Glomerular visceral epithelial cell (primary cell): ENCODE data around the gene IMMP2L.
A peak's percentile ranks its signal among the peaks of the same experiment; 100 is the strongest.

Experiments used
- DNase-seq: peaks from one replicate; pipeline ENCODE4 v3.0.0-alpha.2; 2016; ENCODE audit errors: extremely low spot score

The IMMP2L gene

DNA sequence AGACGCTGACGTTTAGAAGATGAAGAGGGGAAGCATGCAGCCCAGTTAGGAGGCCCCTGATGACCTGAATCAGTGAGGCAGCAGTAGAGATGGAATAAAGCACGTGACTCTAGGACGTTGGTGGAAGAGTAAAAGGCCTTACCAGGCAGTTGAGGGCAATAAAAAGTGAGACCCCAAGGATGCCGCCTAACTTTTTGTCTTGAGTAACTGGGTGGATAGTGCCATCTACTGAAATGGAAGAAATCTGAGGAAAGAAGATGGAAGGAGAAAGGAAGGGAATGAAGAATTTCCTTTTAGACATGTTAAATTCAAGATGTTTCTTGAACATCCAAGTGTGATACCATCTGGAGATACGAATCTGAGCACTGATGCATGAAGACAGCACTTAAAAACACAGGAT is 691.4 kb downstream of the IMMP2L start:
- no peak for DNase-seq

DNA sequence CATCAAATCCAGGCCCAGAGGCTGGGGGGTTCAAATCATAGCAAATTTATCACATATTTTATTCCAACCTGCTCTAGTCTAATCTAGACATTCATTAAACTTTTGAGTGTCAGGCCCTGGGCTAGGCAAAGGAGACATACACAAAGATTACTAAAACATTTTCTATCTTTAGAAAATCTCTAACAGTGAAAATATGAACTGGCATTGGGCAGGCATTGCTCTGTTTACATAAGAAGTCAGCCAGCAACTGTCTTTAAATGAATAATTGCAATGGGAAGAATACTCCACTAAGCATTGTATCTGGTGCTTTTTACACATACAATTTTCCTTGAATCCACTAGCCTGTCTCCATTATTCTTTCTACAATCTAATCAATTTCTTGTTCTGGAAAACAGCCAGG is 693.8 kb downstream of the IMMP2L start:
- no peak for DNase-seq

DNA sequence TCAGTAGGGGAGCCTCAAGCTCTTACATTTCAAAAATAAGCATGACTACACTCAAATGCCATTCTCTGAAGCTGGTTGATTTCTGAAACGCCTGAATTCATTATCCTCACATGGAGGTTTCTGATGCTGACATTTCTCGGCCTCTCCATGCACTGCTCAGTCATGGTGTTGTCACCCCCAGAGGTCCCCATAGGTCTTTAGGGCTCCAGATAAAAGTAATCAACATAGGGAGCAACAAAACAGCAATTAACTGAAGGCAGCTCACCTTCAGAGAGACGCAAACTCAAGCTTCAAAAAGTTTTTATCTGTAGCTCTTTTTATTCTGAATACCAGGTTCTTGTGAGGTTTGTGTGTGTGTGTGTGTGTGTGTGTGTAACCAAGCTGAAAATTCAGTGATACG is 694.5 kb downstream of the IMMP2L start:
- no peak for DNase-seq

DNA sequence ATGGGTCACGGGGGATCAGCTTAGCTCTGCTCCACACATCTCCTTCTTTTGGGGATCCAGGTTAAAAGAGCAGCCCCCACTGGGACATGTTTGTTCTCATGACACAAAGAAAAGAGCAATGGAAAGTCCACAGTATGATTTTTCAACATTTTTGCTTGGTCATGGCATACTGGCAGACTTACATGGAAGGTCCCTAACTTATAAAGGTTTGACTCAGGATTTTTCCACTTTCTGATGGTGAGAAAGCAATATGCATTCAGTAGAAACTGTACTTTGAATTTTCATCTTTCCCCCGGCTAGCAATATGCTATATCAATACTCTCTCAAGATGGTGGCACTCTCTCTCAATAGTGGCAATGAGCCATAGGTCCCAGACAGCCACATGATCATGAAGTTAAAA is 699.0 kb downstream of the IMMP2L start:
- no peak for DNase-seq

DNA sequence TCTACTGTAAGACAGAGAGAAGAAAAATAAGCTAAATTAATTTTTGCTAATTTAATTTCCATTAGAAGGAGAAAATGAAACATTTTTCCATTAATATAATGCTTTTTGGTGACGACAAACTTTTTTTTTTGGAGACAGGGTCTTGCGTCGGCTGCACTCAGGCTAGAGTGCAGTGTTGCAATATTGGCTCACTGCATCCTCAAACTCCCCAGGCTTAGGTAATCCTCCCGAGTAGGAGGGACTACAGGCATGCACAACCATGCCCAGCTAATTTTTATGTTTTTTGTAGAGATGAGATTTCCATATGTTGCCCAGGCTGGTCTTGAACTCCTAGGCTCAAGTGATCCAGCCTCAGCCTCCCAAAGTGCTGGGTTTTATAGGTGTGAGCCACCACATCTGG is 701.1 kb downstream of the IMMP2L start:
- no peak for DNase-seq

DNA sequence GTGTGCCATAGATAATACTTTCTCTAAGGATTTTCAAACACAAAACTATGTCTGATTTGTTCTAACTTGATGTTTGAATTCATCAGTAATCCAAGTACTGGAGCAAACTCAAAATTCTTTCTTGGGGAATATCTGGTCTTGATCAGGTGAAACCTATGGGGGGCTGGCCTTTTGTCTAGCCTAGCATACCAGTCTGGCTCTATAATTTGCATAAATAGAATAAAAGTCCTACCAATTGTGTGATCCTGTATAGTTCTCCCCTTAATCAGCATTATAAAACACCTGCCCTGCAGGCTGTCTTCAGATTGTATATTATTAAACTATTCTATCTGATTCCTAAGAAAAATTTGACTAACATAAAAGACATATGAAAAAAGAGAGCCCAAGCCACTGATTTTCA is 705.2 kb downstream of the IMMP2L start:
- no peak for DNase-seq

- peak; percentile 12 for DNase-seq
These were observed 705.6 kb downstream of the IMMP2L start for GRCh38 chr7:110856704-110857103.

DNA sequence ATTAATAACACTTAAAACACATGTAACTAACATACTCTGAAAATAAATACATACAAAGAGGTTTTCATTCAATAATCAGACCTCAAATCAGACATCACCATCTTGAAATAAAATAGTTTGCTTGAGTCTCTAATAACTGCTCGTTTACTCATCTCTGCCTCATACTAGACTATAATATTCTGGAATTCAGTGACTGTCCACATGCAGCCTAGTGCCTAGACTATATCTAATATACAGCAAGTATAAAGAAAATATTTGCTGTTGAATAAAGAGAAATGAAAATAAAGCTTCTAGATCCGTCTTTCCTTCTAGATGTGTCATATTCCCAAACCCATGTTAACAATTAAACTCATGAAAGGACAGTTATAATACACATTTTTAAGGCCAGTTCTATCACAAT is 707.6 kb downstream of the IMMP2L start:
- DNase-seq = no peak

DNA sequence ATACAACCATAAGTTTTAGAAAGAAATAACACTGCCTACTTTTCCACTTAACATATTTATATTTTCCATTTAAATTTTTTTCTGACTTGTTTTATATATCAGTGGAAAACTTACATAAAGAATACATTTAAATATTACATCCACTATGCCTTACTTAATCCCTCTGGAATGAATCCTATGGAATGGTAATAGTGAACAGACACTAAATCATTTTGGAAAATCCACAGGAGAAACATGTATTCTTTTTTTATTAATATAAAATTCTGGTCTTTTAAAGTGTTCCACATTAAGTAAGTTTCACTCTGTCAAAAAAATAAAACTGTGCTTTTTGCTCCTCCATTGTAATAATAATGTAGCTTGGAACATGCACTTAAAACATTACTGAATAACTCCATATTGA is 708.1 kb downstream of the IMMP2L start:
- DNase-seq = no peak

DNA sequence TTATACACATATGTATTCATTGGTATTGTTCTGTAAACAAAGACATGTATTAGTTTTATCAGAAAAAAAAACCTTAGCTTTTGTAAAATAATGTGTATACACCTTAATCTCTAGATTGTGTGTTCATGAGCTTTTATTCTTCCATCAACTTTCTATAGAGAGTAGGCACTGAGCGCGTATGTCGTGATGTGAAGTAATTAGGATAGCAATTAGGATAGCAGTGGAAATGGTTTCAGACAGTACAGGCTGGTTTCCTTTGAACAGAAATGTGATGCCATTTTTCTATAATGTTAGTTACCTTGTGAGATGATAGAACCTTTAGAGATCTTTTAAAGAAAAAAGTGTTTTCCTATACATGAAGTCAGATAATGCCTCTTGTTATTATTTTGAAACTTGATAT is 709.0 kb downstream of the IMMP2L start:
- no peak for DNase-seq

- DNase-seq = no peak
These were observed 709.9 kb downstream of the IMMP2L start for GRCh38 chr7:110852156-110852940.

GRCh38 chr7:110850224-110850623 is 712.1 kb downstream of the IMMP2L start:
- no peak for DNase-seq

GRCh38 chr7:110842796-110843195 is 719.5 kb downstream of the IMMP2L start:
- no peak for DNase-seq

DNA sequence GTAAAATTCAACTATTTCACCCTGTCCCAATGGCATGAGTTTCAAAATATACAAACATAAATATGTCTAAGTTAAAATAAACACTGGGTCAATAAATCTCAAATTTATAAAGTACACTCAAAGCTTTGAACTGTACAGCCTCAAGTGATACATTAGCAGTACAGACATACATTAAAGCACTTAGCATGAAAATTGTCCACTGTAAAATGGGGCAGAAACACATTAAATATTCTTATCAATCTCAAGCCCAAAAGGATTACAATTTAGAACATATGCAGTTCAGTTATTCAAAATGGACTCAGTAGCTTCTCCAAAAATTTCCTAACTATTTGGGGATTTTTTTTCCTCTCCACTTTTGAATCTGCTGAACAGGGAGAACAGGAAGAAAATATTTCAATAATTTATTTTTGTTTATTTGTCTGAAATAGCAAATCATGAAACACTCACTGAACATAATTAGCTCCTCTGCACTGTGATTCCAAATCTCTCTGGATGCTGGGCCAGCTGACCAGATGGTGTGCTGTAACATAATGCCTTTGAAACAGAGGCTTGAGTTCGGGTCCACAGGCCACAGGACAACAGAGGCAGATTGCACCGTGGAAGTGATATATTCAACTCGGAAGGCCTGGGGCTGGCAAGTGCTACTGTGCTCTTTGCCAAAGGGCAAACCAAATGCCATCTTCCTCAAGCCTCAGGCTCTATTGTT is 720.3 kb downstream of the IMMP2L start:
- DNase-seq = no peak

GRCh38 chr7:110839866-110840265 is 722.4 kb downstream of the IMMP2L start:
- DNase-seq = peak; percentile 2

DNA sequence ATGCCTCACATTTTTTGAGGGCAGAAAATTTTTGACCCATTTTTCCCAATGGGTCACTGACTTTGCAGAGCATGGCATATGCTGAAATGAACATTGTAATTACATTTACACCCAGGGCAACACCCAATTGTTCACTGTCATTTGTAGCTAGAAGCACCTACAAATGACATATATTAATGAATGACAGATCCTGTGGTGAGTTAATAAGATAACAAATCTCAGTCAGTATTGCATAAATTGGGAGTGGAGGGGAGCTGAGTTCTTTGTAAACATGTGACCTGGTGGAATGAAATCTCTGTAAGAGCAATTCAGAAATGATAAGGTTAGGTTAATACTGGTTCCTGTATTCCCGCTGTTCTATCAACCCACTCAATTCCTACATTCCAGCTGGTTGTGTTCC is 726.4 kb downstream of the IMMP2L start:
- DNase-seq = no peak

GRCh38 chr7:110835218-110835617 is 727.1 kb downstream of the IMMP2L start:
- peak; percentile 6 for DNase-seq

DNA sequence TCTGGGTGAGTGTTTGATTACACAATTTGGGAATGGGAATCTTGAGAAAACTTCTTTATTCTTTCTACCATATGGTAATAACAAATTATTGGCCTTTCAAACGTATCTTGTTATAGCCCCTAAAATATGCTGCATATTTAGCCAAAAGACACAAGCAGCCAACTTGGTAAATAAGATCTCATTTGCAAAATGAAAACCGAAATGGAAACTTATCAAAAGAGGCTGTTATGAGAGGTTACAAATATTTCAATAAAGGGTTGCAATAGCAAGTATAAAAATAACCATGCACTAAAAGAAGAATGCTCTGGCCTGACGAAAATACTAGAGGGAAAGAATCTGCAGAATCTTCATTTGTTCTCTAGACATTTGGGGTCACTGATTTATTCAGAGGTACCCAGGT is 730.9 kb downstream of the IMMP2L start:
- no peak for DNase-seq

DNA sequence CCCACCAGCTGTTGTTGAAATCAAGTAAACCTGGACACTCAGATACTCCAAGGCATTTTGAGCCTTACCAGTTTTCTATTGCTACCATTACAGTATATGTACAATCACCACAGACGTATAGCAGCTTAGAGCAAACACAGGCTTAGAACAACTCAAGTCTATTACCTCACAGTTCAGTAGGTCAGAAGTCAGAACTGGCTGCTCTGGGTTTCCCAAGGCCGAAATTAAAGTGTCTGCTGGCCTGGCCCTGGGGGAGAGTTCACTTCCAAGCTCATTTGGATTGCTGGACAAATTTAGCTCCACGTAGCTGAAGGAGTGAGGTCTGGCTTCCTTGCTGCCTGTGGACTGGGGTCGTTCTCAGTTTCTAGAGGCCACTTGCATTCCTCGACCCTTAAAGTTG is 731.5 kb downstream of the IMMP2L start:
- DNase-seq = no peak

DNA sequence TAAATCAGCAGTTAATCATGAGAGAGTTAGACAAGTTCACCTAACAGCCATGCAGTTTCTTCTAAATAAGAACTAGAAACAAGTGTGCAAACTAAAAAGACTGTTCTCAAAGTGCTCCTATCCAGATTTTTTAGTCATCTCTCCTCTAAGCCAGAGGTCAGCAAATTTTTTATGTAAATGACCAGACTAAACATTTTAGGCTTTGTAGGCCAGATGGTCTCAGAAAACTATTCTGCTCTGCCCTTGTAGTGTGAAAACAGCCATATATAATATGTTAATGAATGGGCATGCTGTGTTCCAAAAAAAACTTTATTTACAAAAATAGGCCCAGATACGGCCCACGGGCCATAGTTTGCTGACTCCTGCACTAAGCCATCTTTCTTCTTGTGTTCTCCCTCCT is 734.4 kb downstream of the IMMP2L start:
- DNase-seq = no peak

DNA sequence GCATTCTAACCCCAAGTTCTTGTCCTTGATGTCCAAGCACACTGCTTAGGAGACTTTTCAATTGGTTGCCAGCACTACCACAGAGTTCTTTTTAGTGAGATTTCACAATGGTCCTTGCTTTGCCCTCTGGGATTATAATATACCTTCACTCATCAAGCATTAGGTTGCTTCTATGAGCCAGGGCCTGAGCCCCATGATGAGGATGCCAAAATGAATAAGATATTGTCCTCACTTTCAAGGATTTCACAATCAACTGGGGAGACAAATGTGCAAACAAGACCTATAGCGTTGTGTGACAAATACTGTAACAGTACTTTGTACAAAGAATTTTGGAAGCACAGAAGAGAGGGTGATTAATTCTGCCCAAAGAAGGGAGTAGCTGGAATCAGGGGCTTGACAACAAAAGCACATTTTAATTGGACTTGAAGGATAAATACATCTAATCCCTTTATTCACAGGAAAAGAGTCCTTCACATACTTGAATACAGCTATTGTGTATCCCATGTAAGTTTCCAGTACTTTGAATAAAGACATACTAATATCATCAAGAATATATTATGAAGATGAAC is 734.9 kb downstream of the IMMP2L start:
- no peak for DNase-seq

GRCh38 chr7:110813986-110814385 is 748.3 kb downstream of the IMMP2L start:
- DNase-seq = no peak

GRCh38 chr7:110809832-110810231 is 752.5 kb downstream of the IMMP2L start:
- no peak for DNase-seq
